ENCODE measurements around the gene WDR44.

The WDR44 gene

GRCh38 chrX:118347736-118348135, 1.8 kb downstream of the WDR44 start:
- no peak overlapping the region for H3K27ac ChIP-seq (ENCODE audit: low read length)

GRCh38 chrX:118348186-118348810, 2.4 kb downstream of the WDR44 start:
- H3K27ac ChIP-seq (ENCODE audit: low read length) = no peak overlapping the region
- peaks cover 11% of the 10 kb centered on the region; the same call in 1 of the 2 replicates for H3K4me1 ChIP-seq (ENCODE audit: insufficient read depth, low read length)
- H3K27me3 ChIP-seq (ENCODE audit: insufficient read depth, low read length) = no peaks in the 10 kb centered on the region; the same call in 1 of the 2 replicates
- H3K4me3 ChIP-seq (ENCODE audit: low read length) = peak overlapping the region; percentile 86
- H3K36me3 ChIP-seq (ENCODE audit: insufficient read depth, low read depth, low read length) = no peaks in the 10 kb centered on the region
- H3K9me3 ChIP-seq (ENCODE audit: insufficient read depth, low read depth, low read length) = no peaks in the 10 kb centered on the region
- H3K9ac ChIP-seq (ENCODE audit: low read depth, low read length) = peak overlapping the region; percentile 84; the same call in 1 of the 2 replicates

More at GRCh38 chrX:118347736-118348135, 1.8 kb downstream of the WDR44 start:
- H3K9me3 ChIP-seq (ENCODE audit: insufficient read depth, low read depth, low read length) = no peaks in the 10 kb centered on the region
- peak overlapping the region; percentile 86 for H3K4me3 ChIP-seq (ENCODE audit: low read length)
- peaks cover 8% of the 10 kb centered on the region; the same call in 1 of the 2 replicates for H3K4me1 ChIP-seq (ENCODE audit: insufficient read depth, low read length)
- peak overlapping the region; percentile 84; the same call in 1 of the 2 replicates for H3K9ac ChIP-seq (ENCODE audit: low read depth, low read length)
- H3K36me3 ChIP-seq (ENCODE audit: insufficient read depth, low read depth, low read length) = no peaks in the 10 kb centered on the region
- H3K27me3 ChIP-seq (ENCODE audit: insufficient read depth, low read length) = no peaks in the 10 kb centered on the region; the same call in 1 of the 2 replicates

GRCh38 chrX:118349188-118349587, 3.3 kb downstream of the WDR44 start:
- H3K4me3 ChIP-seq (ENCODE audit: low read length) = peak overlapping the region; percentile 86; the same call in 1 of the 2 replicates
- H3K27ac ChIP-seq (ENCODE audit: low read length) = no peak overlapping the region
- peaks cover 11% of the 10 kb centered on the region; the same call in 1 of the 2 replicates for H3K4me1 ChIP-seq (ENCODE audit: insufficient read depth, low read length)

GRCh38 chrX:118350221-118350620, 4.3 kb downstream of the WDR44 start:
- Histone ChIP-seq H3K4me1 (ENCODE audit: insufficient read depth, low read length) (peaks cover 11% of the 10 kb centered on the region; the same call in 1 of the 2 replicates), H3K9me3 (ENCODE audit: insufficient read depth, low read depth, low read length) (no peaks in the 10 kb centered on the region), H3K27ac (ENCODE audit: low read length) (no peak overlapping the region), H3K36me3 (ENCODE audit: insufficient read depth, low read depth, low read length) (no peaks in the 10 kb centered on the region), H3K9ac (ENCODE audit: low read depth, low read length) (peak overlapping the region; percentile 27; the same call in 1 of the 2 replicates), H3K4me3 (ENCODE audit: low read length) (no peak overlapping the region), H3K27me3 (ENCODE audit: insufficient read depth, low read length) (no peaks in the 10 kb centered on the region; the same call in 1 of the 2 replicates)

More at GRCh38 chrX:118349188-118349587, 3.3 kb downstream of the WDR44 start:
- Histone ChIP-seq H3K27me3 (ENCODE audit: insufficient read depth, low read length) (no peaks in the 10 kb centered on the region; the same call in 1 of the 2 replicates), H3K9me3 (ENCODE audit: insufficient read depth, low read depth, low read length) (no peaks in the 10 kb centered on the region), H3K36me3 (ENCODE audit: insufficient read depth, low read depth, low read length) (no peaks in the 10 kb centered on the region), H3K9ac (ENCODE audit: low read depth, low read length) (no peak overlapping the region)

- Histone ChIP-seq H3K4me1 (ENCODE audit: insufficient read depth, low read length) (peaks cover 11% of the 10 kb centered on the region; the same call in 1 of the 2 replicates), H3K9me3 (ENCODE audit: insufficient read depth, low read depth, low read length) (no peaks in the 10 kb centered on the region), H3K36me3 (ENCODE audit: insufficient read depth, low read depth, low read length) (no peaks in the 10 kb centered on the region), H3K9ac (ENCODE audit: low read depth, low read length) (no peak overlapping the region), H3K27ac (ENCODE audit: low read length) (no peak overlapping the region), H3K4me3 (ENCODE audit: low read length) (no peak overlapping the region), H3K27me3 (ENCODE audit: insufficient read depth, low read length) (no peaks in the 10 kb centered on the region; the same call in 1 of the 2 replicates)
Observed at GRCh38 chrX:118350706-118351105, 4.8 kb downstream of the WDR44 start.

- H3K36me3 ChIP-seq (ENCODE audit: insufficient read depth, low read depth, low read length) = no peaks in the 10 kb centered on the region
- no peaks in the 10 kb centered on the region for H3K9me3 ChIP-seq (ENCODE audit: insufficient read depth, low read depth, low read length)
- no peak overlapping the region for H3K27ac ChIP-seq (ENCODE audit: low read length)
- no peak overlapping the region for H3K9ac ChIP-seq (ENCODE audit: low read depth, low read length)
- H3K4me3 ChIP-seq (ENCODE audit: low read length) = no peak overlapping the region
- H3K27me3 ChIP-seq (ENCODE audit: insufficient read depth, low read length) = no peaks in the 10 kb centered on the region; the same call in 1 of the 2 replicates
- peaks cover 11% of the 10 kb centered on the region; the same call in 1 of the 2 replicates for H3K4me1 ChIP-seq (ENCODE audit: insufficient read depth, low read length)
Observed at GRCh38 chrX:118352566-118352965, 6.7 kb downstream of the WDR44 start.

GRCh38 chrX:118353081-118353850, 7.4 kb downstream of the WDR44 start:
- no peaks in the 10 kb centered on the region for H3K36me3 ChIP-seq (ENCODE audit: insufficient read depth, low read depth, low read length)
- H3K27me3 ChIP-seq (ENCODE audit: insufficient read depth, low read length) = no peaks in the 10 kb centered on the region
- H3K9me3 ChIP-seq (ENCODE audit: insufficient read depth, low read depth, low read length) = no peaks in the 10 kb centered on the region
- no peak overlapping the region for H3K27ac ChIP-seq (ENCODE audit: low read length)
- no peak overlapping the region for H3K4me3 ChIP-seq (ENCODE audit: low read length)
- H3K9ac ChIP-seq (ENCODE audit: low read depth, low read length) = no peak overlapping the region
- H3K4me1 ChIP-seq (ENCODE audit: insufficient read depth, low read length) = peaks cover 11% of the 10 kb centered on the region; the same call in 1 of the 2 replicates

- no peaks in the 10 kb centered on the region for H3K27me3 ChIP-seq (ENCODE audit: insufficient read depth, low read length)
- no peaks in the 10 kb centered on the region for H3K9me3 ChIP-seq (ENCODE audit: insufficient read depth, low read depth, low read length)
- no peak overlapping the region for H3K27ac ChIP-seq (ENCODE audit: low read length)
- no peaks in the 10 kb centered on the region for H3K36me3 ChIP-seq (ENCODE audit: insufficient read depth, low read depth, low read length)
- H3K9ac ChIP-seq (ENCODE audit: low read depth, low read length) = no peak overlapping the region
- no peak overlapping the region for H3K4me3 ChIP-seq (ENCODE audit: low read length)
- H3K4me1 ChIP-seq (ENCODE audit: insufficient read depth, low read length) = peaks cover 9% of the 10 kb centered on the region; the same call in 1 of the 2 replicates
Observed at GRCh38 chrX:118355225-118355920, 9.5 kb downstream of the WDR44 start.

GRCh38 chrX:118356154-118356701, 10.3 kb downstream of the WDR44 start:
- Histone ChIP-seq H3K4me1 (ENCODE audit: insufficient read depth, low read length) (peaks cover 13% of the 10 kb centered on the region; the same call in 1 of the 2 replicates), H3K36me3 (ENCODE audit: insufficient read depth, low read depth, low read length) (no peaks in the 10 kb centered on the region), H3K9me3 (ENCODE audit: insufficient read depth, low read depth, low read length) (no peaks in the 10 kb centered on the region), H3K27me3 (ENCODE audit: insufficient read depth, low read length) (no peaks in the 10 kb centered on the region), H3K27ac (ENCODE audit: low read length) (no peak overlapping the region), H3K9ac (ENCODE audit: low read depth, low read length) (no peak overlapping the region), H3K4me3 (ENCODE audit: low read length) (no peak overlapping the region)

- no peak overlapping the region for H3K27ac ChIP-seq (ENCODE audit: low read length)
Observed at GRCh38 chrX:118360429-118361125, 14.7 kb downstream of the WDR44 start.

More at GRCh38 chrX:118360429-118361125, 14.7 kb downstream of the WDR44 start:
- no peaks in the 10 kb centered on the region for H3K27me3 ChIP-seq (ENCODE audit: insufficient read depth, low read length)
- peaks cover 7% of the 10 kb centered on the region for H3K4me1 ChIP-seq (ENCODE audit: insufficient read depth, low read length)
- no peaks in the 10 kb centered on the region for H3K36me3 ChIP-seq (ENCODE audit: insufficient read depth, low read depth, low read length)
- no peak overlapping the region for H3K4me3 ChIP-seq (ENCODE audit: low read length)
- 0 out of 2 replicates have a peak overlapping the region, but pooled peaks have one; percentile 59 for H3K9ac ChIP-seq (ENCODE audit: low read depth, low read length)
- no peaks in the 10 kb centered on the region for H3K9me3 ChIP-seq (ENCODE audit: insufficient read depth, low read depth, low read length)

Data from iPS-20b (cell line).